ENCODE measurements around the gene ABRAXAS1. TPM values are rescaled to one million over a fixed set of nuclear protein-coding genes. Genes with fewer than 3 reads are reported as not detected.
"Not testable (repeated sequence)": the region's sequence is repeated elsewhere in the genome, so short reads cannot be mapped to it uniquely, and the experiment has no call there.

ABRAXAS1 gene
- 6.3 TPM for polyA plus RNA-seq (2013, experiment 1 of 2; ENCODE audit: insufficient read length)
- 11.0 TPM for polyA plus RNA-seq (2013, experiment 2 of 2; ENCODE audit: insufficient read length)

DNA sequence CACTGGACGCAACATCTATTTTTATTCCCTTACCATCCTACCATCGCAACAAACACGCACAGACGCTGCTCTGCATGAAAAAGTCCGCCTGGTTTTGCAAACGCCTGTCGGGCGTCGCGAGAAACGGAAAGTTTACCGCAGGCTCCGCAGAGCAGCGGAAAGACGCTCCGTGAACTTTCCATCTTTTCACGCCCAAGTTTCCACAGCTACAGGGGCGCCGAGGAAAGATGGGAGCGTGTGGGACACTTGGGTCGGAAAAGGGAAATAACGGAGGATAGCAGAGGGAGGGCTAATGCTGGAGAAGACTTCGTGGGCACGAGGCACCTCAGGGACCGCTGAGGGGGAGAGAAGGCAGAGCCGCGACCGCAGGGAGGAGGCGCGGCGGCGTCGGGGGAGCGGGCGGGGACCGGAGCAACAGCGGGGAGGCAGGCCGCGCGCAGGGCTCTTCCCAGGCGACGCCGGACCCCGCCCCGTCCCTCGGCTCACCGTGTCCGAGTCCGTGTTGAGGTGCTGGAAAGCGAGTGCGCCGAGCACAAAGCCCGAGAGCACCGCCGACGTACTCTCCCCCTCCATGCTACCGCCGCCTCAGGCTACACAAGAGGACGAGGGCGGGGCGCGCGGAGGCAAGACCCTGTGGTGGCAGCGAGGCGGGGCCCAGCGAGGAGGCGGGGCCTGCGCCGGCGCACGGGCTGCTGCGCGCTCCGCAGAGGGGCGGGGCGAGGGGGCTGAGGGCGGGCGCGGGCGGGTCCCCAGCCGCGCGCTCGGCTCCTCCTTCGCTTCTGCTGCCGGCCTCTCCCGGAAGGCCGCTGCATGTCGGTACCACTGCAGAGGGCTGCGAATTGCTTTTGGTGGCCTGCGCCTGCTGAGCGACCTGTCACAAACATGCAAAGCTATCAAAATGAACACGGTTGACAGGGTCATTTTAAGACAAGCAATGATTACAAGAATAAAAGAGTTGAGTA, at the start of gene ABRAXAS1:
ABRAXAS1 (minus strand) TSS at position 601 of the 962 bp plus-strand sequence; CDS start at position 573, 28 bp downstream.
- DNase-seq, result peak; percentile 93

- DNase-seq, result no peak
These were observed 42.8 kb upstream of the ABRAXAS1 start for GRCh38 chr4:83527671-83528070.

- DNase-seq, result no peak
These were observed 37.3 kb upstream of the ABRAXAS1 start for GRCh38 chr4:83522239-83522638.

GRCh38 chr4:83516042-83516772, 31.3 kb upstream of the ABRAXAS1 start:
- no peak for DNase-seq

GRCh38 chr4:83510442-83510841, 25.5 kb upstream of the ABRAXAS1 start:
- no peak for DNase-seq

GRCh38 chr4:83509156-83509585, 24.3 kb upstream of the ABRAXAS1 start:
- peak; percentile 23 for DNase-seq

GRCh38 chr4:83504996-83505395, 20.1 kb upstream of the ABRAXAS1 start:
- no peak for DNase-seq

- DNase-seq, result no peak
These were observed 19.6 kb upstream of the ABRAXAS1 start for GRCh38 chr4:83504503-83504902.

DNA sequence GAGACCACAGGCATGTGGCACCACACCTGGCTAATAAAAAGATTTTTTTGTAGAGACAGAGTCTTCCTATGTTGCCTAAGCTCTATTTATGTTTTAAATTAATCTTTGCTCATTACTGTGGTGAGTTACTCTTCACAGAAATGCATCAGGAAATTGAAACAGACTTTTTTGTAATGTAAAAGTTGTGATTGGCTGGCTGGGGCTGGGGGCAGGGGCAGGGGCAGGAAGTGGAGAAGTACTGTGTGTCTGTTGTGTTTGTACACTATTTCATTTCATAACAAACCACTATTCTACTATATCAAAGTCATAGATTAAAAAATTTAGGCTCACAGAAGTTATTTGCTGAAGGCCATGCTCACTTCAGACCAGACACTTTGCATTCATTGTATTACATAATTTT, 19.1 kb upstream of the ABRAXAS1 start:
- no peak for DNase-seq

DNA sequence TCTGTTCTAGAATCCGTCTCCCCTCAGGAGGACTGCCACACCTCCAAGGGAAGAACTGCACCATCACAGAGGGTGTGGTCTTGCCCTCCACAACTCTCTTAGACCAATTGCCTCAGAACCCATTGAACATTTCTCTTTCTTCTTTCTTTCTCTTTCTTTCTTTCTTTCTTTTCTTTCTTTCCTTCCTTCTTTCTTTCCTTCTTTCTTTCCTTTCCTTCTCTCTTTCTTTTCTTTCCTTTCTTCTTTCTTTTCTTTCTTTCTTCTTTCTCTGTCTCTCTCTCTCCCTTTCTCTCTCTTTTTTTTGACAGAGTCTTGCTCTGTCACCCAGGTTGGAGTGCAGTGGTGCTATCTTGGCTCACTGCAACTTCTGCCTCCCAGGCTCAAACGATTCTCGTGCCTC, 16.8 kb upstream of the ABRAXAS1 start:
- DNase-seq, result not testable (repeated sequence)

DNA sequence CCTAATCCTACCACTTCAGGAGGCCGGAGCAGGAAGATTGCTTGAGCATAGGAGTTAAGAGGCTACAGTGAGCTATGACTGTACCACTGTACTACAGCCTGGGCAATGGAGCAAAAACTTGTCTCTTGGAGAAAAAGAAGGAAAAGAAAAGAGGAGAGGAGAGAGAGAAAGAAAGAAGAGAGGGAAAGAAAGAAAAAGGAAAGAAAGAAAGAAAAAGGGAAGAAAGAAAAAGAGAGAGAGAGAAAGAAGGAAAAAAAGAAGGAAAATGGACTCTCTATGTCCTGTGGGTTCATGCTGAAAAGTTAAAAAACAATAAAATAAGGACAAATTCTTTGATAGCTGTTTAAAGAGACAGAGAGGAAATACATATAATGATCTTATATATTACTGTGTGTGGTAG, 13.3 kb upstream of the ABRAXAS1 start:
- DNase-seq, result no peak

DNA sequence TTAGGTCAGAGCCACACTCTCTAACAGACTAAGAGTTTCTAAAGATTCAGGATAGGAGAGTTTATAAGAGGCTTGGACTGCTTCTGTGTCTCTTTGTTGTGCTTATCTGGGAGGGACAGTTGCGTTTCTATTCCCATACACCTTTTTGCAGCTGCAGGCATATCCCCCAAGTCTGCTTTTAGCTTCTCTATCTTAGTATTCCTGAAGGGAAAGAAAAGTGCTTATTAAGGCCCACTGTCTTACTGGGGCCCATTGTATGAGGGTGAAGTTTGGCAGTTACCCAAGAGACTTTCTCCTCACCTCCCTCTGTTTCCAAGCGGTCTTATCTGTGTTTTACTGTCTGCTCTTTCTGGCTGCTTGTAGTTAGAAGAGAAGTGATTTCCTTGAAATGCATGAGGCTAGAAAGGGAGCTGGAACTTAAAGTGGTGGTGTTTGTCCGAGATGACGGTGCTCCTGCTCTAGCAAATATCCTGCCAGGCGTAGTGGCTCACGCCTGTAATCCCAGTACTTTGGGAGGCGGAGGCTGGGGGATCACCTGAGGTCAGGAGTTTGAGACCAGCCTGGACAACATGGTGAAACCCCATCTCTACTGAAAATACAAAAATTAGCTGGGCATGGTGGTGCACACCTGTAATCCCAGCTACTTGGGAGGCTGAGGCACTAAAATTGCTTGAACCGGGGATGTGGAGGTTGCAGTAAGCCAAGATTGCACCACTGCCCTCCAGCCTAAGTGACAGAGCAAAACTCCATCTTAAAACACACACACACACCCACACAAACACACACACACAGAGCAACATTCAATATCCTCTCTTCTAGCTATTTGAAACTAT, 11.4 kb upstream of the ABRAXAS1 start:
- not testable (repeated sequence) for DNase-seq

- DNase-seq, result peak; percentile 23
These were observed 6.1 kb upstream of the ABRAXAS1 start for GRCh38 chr4:83490876-83491450.

DNA sequence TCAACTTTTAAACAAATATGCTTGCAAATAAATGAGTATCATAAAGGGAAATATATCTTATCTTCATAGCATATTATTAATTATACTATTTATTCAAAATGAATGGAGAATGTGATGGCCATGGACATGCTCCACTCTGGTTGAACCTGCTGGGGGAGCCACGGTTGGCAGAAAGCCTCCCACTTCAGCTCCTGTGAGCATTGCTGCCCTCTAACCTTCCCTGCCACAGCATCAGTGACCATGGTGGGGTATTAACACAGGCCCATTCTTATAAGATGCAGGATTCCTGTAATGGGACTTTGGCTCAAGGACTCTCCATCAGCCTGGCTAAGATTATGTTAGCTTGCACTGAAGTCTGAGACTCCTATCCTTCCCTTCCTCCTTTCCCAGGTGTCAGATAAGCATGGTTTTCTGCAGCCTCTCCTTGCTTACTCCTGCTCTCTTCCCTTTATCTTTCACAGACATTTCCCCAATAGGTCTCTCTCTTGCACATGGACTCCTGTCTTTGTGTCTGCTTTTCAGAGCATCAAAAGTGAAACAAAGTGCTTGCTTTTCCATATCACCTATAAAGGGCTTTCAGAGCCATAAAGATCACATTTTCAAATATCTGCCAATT, 4.9 kb upstream of the ABRAXAS1 start:
- no peak for DNase-seq

GRCh38 chr4:83486457-83487129, 1.7 kb upstream of the ABRAXAS1 start:
- DNase-seq, result no peak

- DNase-seq, result no peak
These were observed 10.9 kb downstream of the ABRAXAS1 start for GRCh38 chr4:83473966-83474365.

DNA sequence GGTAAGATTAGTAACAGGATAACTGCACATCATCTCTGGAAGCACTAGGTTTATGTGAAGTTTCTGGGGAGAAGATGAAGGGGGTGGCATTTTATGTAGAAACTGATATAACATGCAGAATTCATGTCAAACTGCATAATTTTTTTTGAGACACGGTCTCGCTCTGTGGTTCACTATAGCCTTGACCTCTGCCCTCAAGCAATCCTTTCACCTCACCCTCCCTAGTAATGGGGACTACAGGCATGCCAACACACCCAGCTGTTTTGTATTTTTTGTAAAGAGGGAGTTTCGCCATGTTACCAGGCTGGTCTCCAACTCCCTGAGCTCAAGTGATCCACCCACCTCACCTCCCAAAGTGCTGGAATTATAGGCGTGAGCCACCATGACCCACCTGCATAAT, 11.5 kb downstream of the ABRAXAS1 start:
- DNase-seq, result no peak

- DNase-seq, result no peak
These were observed 28.8 kb downstream of the ABRAXAS1 start for GRCh38 chr4:83456184-83456501.

DNA sequence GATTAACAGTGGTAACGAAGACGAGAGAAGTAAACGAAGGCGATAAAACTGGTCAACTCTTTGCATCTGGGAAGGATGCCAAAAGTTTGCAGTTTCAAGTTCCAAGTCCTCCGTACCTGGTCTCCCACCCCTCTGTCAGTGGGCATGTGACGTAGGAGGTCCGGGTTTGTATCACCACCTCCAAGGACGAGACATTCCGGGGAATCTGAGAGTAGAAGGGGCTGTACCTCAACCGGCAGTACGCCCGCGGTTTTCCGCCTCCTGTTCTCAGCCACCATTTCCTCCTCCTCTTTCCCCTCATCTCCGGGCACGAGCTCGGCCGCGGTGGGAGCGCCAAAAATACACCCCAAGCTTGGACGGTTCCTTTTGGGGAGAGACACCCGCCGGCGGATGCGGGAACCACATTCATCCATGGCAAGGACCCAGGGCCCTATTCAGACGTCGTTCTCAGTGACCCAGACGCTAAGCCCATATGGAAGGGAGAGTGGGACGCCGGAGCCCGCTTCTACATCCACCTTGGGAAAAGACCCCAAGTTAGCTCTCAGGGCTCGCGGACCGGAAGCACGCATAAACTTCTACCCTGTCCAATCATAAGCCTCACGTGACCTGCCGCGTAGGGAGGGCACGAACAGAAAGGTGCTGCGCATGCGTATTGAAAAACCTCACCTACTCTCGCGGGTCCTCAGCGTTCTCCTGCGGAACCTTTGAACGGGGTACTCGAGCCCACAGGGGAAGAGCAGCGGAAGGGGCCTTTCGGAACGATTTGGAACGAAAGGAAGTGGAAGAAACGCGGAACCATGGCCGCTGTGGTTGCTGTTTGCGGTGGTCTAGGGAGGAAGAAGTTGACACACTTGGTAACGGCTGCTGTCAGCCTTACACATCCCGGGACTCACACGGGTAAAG, 29.4 kb downstream of the ABRAXAS1 start, which contains the start of the genes HELQ and MRPS18C:
HELQ (minus strand) TSS at position 543 of the 903 bp plus-strand sequence; CDS start at position 413, 130 bp downstream.
MRPS18C (plus strand) TSS at position 778 of the 903 bp plus-strand sequence; CDS start at position 798, 20 bp downstream.
- DNase-seq, result peak; percentile 99

DNA sequence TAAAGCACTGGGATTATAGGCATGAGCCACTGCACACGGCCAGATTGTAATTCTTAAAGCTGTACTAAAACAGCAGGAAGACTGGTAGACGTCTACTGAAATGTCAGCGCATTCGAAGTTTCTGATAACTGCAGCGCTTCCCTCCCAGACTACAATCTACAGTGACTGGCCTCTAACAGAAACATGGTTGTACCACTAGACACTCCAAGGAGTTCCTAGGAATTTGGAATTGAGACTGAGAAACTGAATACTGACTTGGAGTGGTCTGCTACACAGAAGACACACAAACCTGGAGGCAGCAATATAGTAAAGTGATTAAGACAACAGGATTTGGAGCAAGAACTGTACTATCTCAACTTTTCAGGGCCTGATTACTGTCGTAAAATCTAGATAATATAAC, 30.2 kb downstream of the ABRAXAS1 start:
- no peak for DNase-seq
